DND-41 (cell line): ENCODE data around the gene CHMP4B.

ENCODE experiments used
- ATAC-seq: fragments of 200-7000 bp; cut with Tn5 transposase; 3 replicates; pipeline ENCODE4 v1.9.1; 2021; ENCODE audit warnings: low read depth; ENCODE audit not compliant: insufficient read depth
- DNase-seq: peaks from one replicate; pipeline ENCODE4 v3.0.0-alpha.2; 2020
- H2AFZ ChIP-seq: 2 replicates; pipeline ENCODE4 v1.6.0; 2012; ENCODE audit warnings: low read depth, low read length
- H3K27ac ChIP-seq: 2 replicates; pipeline ENCODE4 v1.5.1; 2012; ENCODE audit warnings: low read length, inconsistent platforms
- H3K27me3 ChIP-seq: fragments of 200-600 bp; sonication (generic); 2 replicates; pipeline ENCODE4 v1.6.0; 2012; ENCODE audit warnings: low read length, mild to moderate bottlenecking, inconsistent platforms; ENCODE audit not compliant: insufficient read depth, poor library complexity
- H3K36me3 ChIP-seq: 2 replicates; pipeline ENCODE4 v1.5.1; 2012; ENCODE audit warnings: low read length, inconsistent platforms; ENCODE audit not compliant: insufficient read depth
- H3K4me1 ChIP-seq: 2 replicates; pipeline ENCODE4 v1.5.1; 2012; ENCODE audit warnings: mild to moderate bottlenecking, low read length; ENCODE audit not compliant: insufficient read depth
- H3K4me2 ChIP-seq: 2 replicates; pipeline ENCODE4 v1.6.0; 2012; ENCODE audit warnings: mild to moderate bottlenecking, moderate library complexity, low read length, inconsistent platforms; ENCODE audit not compliant: insufficient read depth
- H3K4me3 ChIP-seq, 2 experiments: fragments of 200-600 bp in 1 of 2; shearing (Covaris generic) in 1 of 2; 2 replicates each; pipeline ENCODE4 v1.5.1; 2012 to 2016; ENCODE audit warnings: inconsistent platforms in 2 of 2, low read length in 2 of 2, mild to moderate bottlenecking in 2 of 2, low read depth in 1 of 2, moderate library complexity in 1 of 2
- H3K79me2 ChIP-seq: 2 replicates; pipeline ENCODE4 v1.6.0; 2012; ENCODE audit warnings: low read length, inconsistent platforms; ENCODE audit not compliant: insufficient read depth
- H3K9ac ChIP-seq: 2 replicates; pipeline ENCODE4 v1.6.0; 2012; ENCODE audit warnings: low read depth, mild to moderate bottlenecking, inconsistent platforms, low read length, moderate library complexity
- H3K9me3 ChIP-seq: 2 replicates; pipeline ENCODE4 v1.5.1; 2012; ENCODE audit warnings: low read length, moderate library complexity, mild to moderate bottlenecking, inconsistent platforms; ENCODE audit not compliant: insufficient read depth, severe bottlenecking
- H4K20me1 ChIP-seq: 2 replicates; pipeline ENCODE4 v1.6.0; 2012; ENCODE audit warnings: low read length; ENCODE audit not compliant: insufficient read depth
- CTCF ChIP-seq: IDR thresholded peaks from 2 replicates; pipeline ENCODE4 v1.5.1; 2012; ENCODE audit warnings: borderline replicate concordance, low read length, moderate library complexity, mild to moderate bottlenecking; ENCODE audit not compliant: poor library complexity, severe bottlenecking; ENCODE audit errors: extremely low read depth
- EZH2 ChIP-seq: IDR thresholded peaks from 3 replicates; pipeline ENCODE4 v1.6.1; 2012; ENCODE audit warnings: borderline replicate concordance, low read depth, mild to moderate bottlenecking, moderate library complexity, low read length, inconsistent platforms; ENCODE audit not compliant: severe bottlenecking

The CHMP4B gene

DNA sequence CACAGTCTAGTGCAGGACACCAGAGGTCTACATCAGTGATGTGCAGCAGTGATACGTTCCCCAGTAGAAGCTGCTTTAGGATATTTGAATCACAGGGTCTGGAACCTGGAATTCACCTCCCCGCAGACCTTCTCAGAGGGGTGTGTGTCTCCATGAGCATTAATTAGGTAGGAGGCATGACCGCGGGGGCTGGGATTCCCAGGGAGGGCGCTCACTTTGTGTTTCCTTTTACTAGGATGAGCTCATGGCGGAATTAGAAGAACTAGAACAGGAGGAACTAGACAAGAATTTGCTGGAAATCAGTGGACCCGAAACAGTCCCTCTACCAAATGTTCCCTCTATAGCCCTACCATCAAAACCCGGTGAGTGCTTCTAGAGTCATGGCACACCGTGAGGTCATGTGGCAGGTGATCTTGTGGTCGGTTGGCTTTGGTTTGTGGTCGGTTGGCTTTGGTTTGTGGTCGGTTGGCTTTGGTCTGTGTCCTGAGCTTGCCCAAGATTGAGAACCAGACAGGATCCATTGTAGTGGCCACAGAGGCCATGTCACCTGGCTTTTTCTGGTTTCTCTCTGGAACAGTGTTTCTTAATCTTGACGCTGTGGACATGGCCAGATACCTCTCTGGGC, 40.8 kb downstream of the CHMP4B start:
- H2AFZ ChIP-seq: no peak overlapping the region
- H3K4me3 ChIP-seq: no peak overlapping the region
- no peak overlapping the region for H3K9ac ChIP-seq
- peaks cover 79% of the 10 kb centered on the region for H3K36me3 ChIP-seq
- peaks cover 22% of the 10 kb centered on the region for H3K79me2 ChIP-seq
- H3K27me3 ChIP-seq: no peaks in the 10 kb centered on the region
- H3K4me2 ChIP-seq: no peak overlapping the region
- no peak overlapping the region for H3K27ac ChIP-seq
- no peaks in the 10 kb centered on the region for H3K4me1 ChIP-seq
- H3K9me3 ChIP-seq: no peaks in the 10 kb centered on the region
- no peak for DNase-seq
- ATAC-seq: no peak
- no peak for TF ChIP-seq CTCF
- H4K20me1 ChIP-seq: peaks cover 48% of the 10 kb centered on the region

- H2AFZ ChIP-seq: no peak overlapping the region
- H3K4me1 ChIP-seq: no peaks in the 10 kb centered on the region
- H3K27me3 ChIP-seq: no peaks in the 10 kb centered on the region
- H3K9me3 ChIP-seq: no peaks in the 10 kb centered on the region
- ATAC-seq: no peak
- H3K4me3 ChIP-seq: no peak overlapping the region
- no peak overlapping the region for H3K27ac ChIP-seq
- peaks cover 44% of the 10 kb centered on the region for H4K20me1 ChIP-seq
- H3K79me2 ChIP-seq: peaks cover 13% of the 10 kb centered on the region
- TF ChIP-seq CTCF: no peak
- no peak for TF ChIP-seq EZH2
- no peak for DNase-seq
- peaks cover 78% of the 10 kb centered on the region for H3K36me3 ChIP-seq
- H3K9ac ChIP-seq: no peak overlapping the region
- H3K4me2 ChIP-seq: no peak overlapping the region
Observed at GRCh38 chr20:33852626-33853506, 41.7 kb downstream of the CHMP4B start.

- Histone ChIP-seq H4K20me1 (peaks cover 42% of the 10 kb centered on the region), H3K27ac (no peak overlapping the region)
Observed at GRCh38 chr20:33853507-33853813, 42.3 kb downstream of the CHMP4B start.

GRCh38 chr20:33857722-33858563, 46.8 kb downstream of the CHMP4B start:
- ATAC-seq: no peak
- no peak overlapping the region for H3K4me3 ChIP-seq
- H3K4me2 ChIP-seq: no peak overlapping the region
- peaks cover 35% of the 10 kb centered on the region for H3K36me3 ChIP-seq
- H3K9me3 ChIP-seq: no peaks in the 10 kb centered on the region
- H3K27ac ChIP-seq: no peak overlapping the region
- H3K9ac ChIP-seq: no peak overlapping the region
- H4K20me1 ChIP-seq: peaks cover 19% of the 10 kb centered on the region
- no peaks in the 10 kb centered on the region for H3K79me2 ChIP-seq
- DNase-seq: no peak
- no peaks in the 10 kb centered on the region for H3K27me3 ChIP-seq
- TF ChIP-seq CTCF (no peak), EZH2 (no peak)
- peaks cover 5% of the 10 kb centered on the region for H3K4me1 ChIP-seq
- no peak overlapping the region for H2AFZ ChIP-seq

More at GRCh38 chr20:33853507-33853813, 42.3 kb downstream of the CHMP4B start:
- Histone ChIP-seq H3K4me2 (no peak overlapping the region), H3K36me3 (peaks cover 72% of the 10 kb centered on the region), H3K27me3 (no peaks in the 10 kb centered on the region), H3K4me3 (no peak overlapping the region), H2AFZ (no peak overlapping the region), H3K4me1 (no peaks in the 10 kb centered on the region), H3K9ac (no peak overlapping the region), H3K79me2 (peaks cover 7% of the 10 kb centered on the region), H3K9me3 (no peaks in the 10 kb centered on the region)
- TF ChIP-seq EZH2: no peak
- peak; percentile 32 for DNase-seq
- ATAC-seq: peak; percentile 62
